Neutrophil (primary cell): Measurements from ENCODE around the gene LMO2.

Experiments used
- H3K27ac ChIP-seq: fragments of 200-600 bp; sonication (generic); 2 replicates; pipeline ENCODE4 v1.5.1; 2016; ENCODE audit warnings: mild to moderate bottlenecking, moderate library complexity
- H3K27me3 ChIP-seq: fragments of 200-600 bp; sonication (generic); 2 replicates; pipeline ENCODE4 v1.6.0; 2016; ENCODE audit warnings: mild to moderate bottlenecking
- H3K36me3 ChIP-seq: fragments of 200-600 bp; sonication (generic); 2 replicates; pipeline ENCODE4 v1.5.1; 2017
- H3K4me1 ChIP-seq, 2 experiments: fragments of 200-600 bp in 1 of 2; sonication (generic) in 1 of 2; 1 replicate in 1 of 2; 2 replicates in 1 of 2; pipeline versions ENCODE4 v1.5.1 to v1.6.1; 2013 to 2016; ENCODE audit warnings: low read depth in 1 of 2, low read length in 1 of 2, mild to moderate bottlenecking in 1 of 2, moderate library complexity in 1 of 2; ENCODE audit not compliant: control insufficient read depth in 1 of 2, insufficient read depth in 1 of 2
- H3K4me3 ChIP-seq, 2 experiments: fragments of 200-600 bp in 1 of 2; sonication (generic) in 1 of 2; 1 replicate in 1 of 2; 2 replicates in 1 of 2; pipeline ENCODE4 v1.5.1; 2013 to 2016; ENCODE audit warnings: low read depth in 1 of 2, low read length in 1 of 2, mild to moderate bottlenecking in 1 of 2, moderate library complexity in 1 of 2
- H3K9me3 ChIP-seq: fragments of 200-600 bp; sonication (generic); 2 replicates; pipeline ENCODE4 v1.5.1; 2016
- CTCF ChIP-seq: fragments of 200-600 bp; sonication (generic); IDR thresholded peaks from 2 replicates; pipeline ENCODE4 v1.5.1; 2016; ENCODE audit warnings: antibody characterized with exemption

The LMO2 gene

GRCh38 chr11:33892906-33893594 is 1.2 kb upstream of the LMO2 start:
- peak overlapping the region in 1 of 2 experiments; percentile 53 for H3K4me3 ChIP-seq
- TF ChIP-seq CTCF, result no peak
- H3K9me3 ChIP-seq, result no peaks in the 10 kb centered on the region
- H3K36me3 ChIP-seq, result no peaks in the 10 kb centered on the region
- peak overlapping the region; percentile 85 for H3K27ac ChIP-seq
- H3K4me1 ChIP-seq, result peaks cover 81 to 84% of the 10 kb centered on the region in 2 experiments
- H3K27me3 ChIP-seq, result no peaks in the 10 kb centered on the region

GRCh38 chr11:33889821-33890378 is 2.0 kb downstream of the LMO2 start:
- no peaks in the 10 kb centered on the region for H3K9me3 ChIP-seq
- peak overlapping the region; percentile 85 for H3K27ac ChIP-seq
- peak overlapping the region in 1 of 2 experiments; percentile 39 for H3K4me3 ChIP-seq
- no peaks in the 10 kb centered on the region for H3K36me3 ChIP-seq
- H3K27me3 ChIP-seq, result no peaks in the 10 kb centered on the region
- TF ChIP-seq CTCF, result no peak
- H3K4me1 ChIP-seq, result peaks cover 88 to 99% of the 10 kb centered on the region in 2 experiments

GRCh38 chr11:33889296-33889695 is 2.6 kb downstream of the LMO2 start:
- Histone ChIP-seq H3K4me3 (peak overlapping the region in 1 of 2 experiments; percentile 1), H3K36me3 (no peaks in the 10 kb centered on the region), H3K4me1 (peaks cover 88 to 99% of the 10 kb centered on the region in 2 experiments), H3K27me3 (no peaks in the 10 kb centered on the region), H3K27ac (peak overlapping the region; percentile 85), H3K9me3 (no peaks in the 10 kb centered on the region)
- no peak for TF ChIP-seq CTCF

GRCh38 chr11:33887886-33888285 is 4.0 kb downstream of the LMO2 start:
- Histone ChIP-seq H3K36me3 (no peaks in the 10 kb centered on the region), H3K4me3 (no peak overlapping the region), H3K4me1 (peaks cover 85 to 99% of the 10 kb centered on the region in 2 experiments), H3K9me3 (no peaks in the 10 kb centered on the region), H3K27ac (peak overlapping the region; percentile 85), H3K27me3 (no peaks in the 10 kb centered on the region)
- no peak for TF ChIP-seq CTCF

GRCh38 chr11:33885338-33886005 is 6.4 kb downstream of the LMO2 start:
- peaks cover 85 to 99% of the 10 kb centered on the region in 2 experiments for H3K4me1 ChIP-seq
- no peak overlapping the region for H3K4me3 ChIP-seq
- H3K27ac ChIP-seq, result peak overlapping the region; percentile 65
- TF ChIP-seq CTCF, result no peak
- no peaks in the 10 kb centered on the region for H3K36me3 ChIP-seq
- H3K9me3 ChIP-seq, result no peaks in the 10 kb centered on the region
- no peaks in the 10 kb centered on the region for H3K27me3 ChIP-seq
